HL-60 (cell line): Measurements from ENCODE around the gene DCTN2.
A peak's percentile ranks its signal among the peaks of the same experiment; 100 is the strongest.

Experiments
- DNase-seq, 2 experiments: peaks; one replicate each; pipeline ENCODE4 v3.0.0-alpha.2; 2010 to 2020; ENCODE audit warnings: low read depth in 1 of 2, low spot score in 1 of 2
- H3K27ac ChIP-seq: fragments of 250-450 bp; sonication (Bioruptor Pico); replicated peaks from 2 replicates; pipeline ENCODE4 v1.5.1; 2020; ENCODE audit warnings: mild to moderate bottlenecking, moderate library complexity
- H3K27me3 ChIP-seq: fragments of 250-450 bp; sonication (Bioruptor Pico); 2 replicates; pipeline ENCODE4 v1.5.1; 2021; ENCODE audit warnings: mild to moderate bottlenecking, moderate library complexity; ENCODE audit not compliant: insufficient read depth, poor library complexity, severe bottlenecking
- H3K4me3 ChIP-seq: replicated peaks from 2 replicates; pipeline ENCODE4 v1.5.1; 2011; ENCODE audit warnings: mild to moderate bottlenecking, control low read depth, low read length; ENCODE audit not compliant: insufficient read depth
- GABPA ChIP-seq: IDR thresholded peaks from 2 replicates; pipeline ENCODE4 v1.6.1; 2012; ENCODE audit warnings: low read depth
- POLR2AphosphoS5 ChIP-seq: IDR thresholded peaks from 2 replicates; pipeline ENCODE4 v1.6.1; 2012; ENCODE audit warnings: low read depth
- SPI1 ChIP-seq: IDR thresholded peaks from 2 replicates; pipeline ENCODE4 v1.6.1; 2012; ENCODE audit warnings: low read depth, mild to moderate bottlenecking, borderline replicate concordance
- TF ChIP-seq, protein P1 (sequence below): IDR thresholded peaks from 2 replicates; pipeline ENCODE4 v1.6.1; 2012; ENCODE audit warnings: low read depth; ENCODE audit not compliant: insufficient replicate concordance
- TF ChIP-seq, protein P2 (sequence below): IDR thresholded peaks from one replicate; pipeline ENCODE4 v1.5.1; 2011; ENCODE audit warnings: low read length, control low read depth, inconsistent platforms; ENCODE audit not compliant: insufficient read depth

Gene DCTN2

DNA sequence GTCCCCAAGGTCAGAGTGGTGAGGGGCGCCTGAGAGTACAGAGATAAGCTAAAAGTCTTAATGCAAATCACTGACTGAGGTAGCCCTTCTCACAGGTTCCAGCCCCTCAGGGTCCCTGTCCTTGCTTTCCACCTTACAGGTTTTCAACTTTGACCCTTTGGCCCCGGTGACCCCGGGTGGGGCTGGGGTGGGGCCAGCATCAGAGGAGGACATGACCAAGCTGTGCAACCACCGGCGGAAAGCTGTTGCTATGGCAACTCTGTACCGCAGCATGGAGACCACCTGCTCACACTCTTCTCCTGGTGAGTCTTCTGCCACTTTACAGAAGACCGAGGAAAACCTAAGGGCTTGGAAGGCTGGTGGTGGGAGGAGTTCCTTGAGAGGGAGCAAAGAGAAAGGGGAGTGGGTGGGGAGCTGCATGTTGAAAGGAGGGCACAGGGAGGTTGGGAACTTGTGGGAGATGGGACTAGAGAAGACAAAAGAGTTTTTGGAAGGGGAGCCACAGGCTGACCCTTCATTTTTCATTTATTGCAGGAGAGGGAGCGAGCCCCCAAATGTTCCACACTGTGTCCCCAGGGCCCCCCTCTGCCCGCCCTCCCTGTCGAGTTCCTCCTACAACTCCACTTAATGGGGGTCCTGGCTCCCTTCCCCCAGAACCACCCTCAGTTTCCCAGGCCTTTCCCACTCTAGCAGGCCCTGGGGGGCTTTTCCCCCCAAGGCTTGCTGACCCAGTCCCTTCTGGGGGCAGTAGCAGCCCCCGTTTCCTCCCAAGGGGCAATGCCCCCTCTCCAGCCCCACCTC lies 22.0 kb downstream of the DCTN2 start:
- no peak for TF ChIP-seq GABPA
- TF ChIP-seq SPI1, result no peak
- no peak for TF ChIP-seq POLR2AphosphoS5
- TF ChIP-seq, protein P1, sequence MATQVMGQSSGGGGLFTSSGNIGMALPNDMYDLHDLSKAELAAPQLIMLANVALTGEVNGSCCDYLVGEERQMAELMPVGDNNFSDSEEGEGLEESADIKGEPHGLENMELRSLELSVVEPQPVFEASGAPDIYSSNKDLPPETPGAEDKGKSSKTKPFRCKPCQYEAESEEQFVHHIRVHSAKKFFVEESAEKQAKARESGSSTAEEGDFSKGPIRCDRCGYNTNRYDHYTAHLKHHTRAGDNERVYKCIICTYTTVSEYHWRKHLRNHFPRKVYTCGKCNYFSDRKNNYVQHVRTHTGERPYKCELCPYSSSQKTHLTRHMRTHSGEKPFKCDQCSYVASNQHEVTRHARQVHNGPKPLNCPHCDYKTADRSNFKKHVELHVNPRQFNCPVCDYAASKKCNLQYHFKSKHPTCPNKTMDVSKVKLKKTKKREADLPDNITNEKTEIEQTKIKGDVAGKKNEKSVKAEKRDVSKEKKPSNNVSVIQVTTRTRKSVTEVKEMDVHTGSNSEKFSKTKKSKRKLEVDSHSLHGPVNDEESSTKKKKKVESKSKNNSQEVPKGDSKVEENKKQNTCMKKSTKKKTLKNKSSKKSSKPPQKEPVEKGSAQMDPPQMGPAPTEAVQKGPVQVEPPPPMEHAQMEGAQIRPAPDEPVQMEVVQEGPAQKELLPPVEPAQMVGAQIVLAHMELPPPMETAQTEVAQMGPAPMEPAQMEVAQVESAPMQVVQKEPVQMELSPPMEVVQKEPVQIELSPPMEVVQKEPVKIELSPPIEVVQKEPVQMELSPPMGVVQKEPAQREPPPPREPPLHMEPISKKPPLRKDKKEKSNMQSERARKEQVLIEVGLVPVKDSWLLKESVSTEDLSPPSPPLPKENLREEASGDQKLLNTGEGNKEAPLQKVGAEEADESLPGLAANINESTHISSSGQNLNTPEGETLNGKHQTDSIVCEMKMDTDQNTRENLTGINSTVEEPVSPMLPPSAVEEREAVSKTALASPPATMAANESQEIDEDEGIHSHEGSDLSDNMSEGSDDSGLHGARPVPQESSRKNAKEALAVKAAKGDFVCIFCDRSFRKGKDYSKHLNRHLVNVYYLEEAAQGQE, result no peak
- TF ChIP-seq, protein P2, sequence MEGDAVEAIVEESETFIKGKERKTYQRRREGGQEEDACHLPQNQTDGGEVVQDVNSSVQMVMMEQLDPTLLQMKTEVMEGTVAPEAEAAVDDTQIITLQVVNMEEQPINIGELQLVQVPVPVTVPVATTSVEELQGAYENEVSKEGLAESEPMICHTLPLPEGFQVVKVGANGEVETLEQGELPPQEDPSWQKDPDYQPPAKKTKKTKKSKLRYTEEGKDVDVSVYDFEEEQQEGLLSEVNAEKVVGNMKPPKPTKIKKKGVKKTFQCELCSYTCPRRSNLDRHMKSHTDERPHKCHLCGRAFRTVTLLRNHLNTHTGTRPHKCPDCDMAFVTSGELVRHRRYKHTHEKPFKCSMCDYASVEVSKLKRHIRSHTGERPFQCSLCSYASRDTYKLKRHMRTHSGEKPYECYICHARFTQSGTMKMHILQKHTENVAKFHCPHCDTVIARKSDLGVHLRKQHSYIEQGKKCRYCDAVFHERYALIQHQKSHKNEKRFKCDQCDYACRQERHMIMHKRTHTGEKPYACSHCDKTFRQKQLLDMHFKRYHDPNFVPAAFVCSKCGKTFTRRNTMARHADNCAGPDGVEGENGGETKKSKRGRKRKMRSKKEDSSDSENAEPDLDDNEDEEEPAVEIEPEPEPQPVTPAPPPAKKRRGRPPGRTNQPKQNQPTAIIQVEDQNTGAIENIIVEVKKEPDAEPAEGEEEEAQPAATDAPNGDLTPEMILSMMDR, result no peak
- peak overlapping the region; percentile 99 for H3K27ac ChIP-seq
- DNase-seq, result no peak
- no peak overlapping the region for H3K4me3 ChIP-seq
- H3K27me3 ChIP-seq, result no peaks in the 10 kb centered on the region

DNA sequence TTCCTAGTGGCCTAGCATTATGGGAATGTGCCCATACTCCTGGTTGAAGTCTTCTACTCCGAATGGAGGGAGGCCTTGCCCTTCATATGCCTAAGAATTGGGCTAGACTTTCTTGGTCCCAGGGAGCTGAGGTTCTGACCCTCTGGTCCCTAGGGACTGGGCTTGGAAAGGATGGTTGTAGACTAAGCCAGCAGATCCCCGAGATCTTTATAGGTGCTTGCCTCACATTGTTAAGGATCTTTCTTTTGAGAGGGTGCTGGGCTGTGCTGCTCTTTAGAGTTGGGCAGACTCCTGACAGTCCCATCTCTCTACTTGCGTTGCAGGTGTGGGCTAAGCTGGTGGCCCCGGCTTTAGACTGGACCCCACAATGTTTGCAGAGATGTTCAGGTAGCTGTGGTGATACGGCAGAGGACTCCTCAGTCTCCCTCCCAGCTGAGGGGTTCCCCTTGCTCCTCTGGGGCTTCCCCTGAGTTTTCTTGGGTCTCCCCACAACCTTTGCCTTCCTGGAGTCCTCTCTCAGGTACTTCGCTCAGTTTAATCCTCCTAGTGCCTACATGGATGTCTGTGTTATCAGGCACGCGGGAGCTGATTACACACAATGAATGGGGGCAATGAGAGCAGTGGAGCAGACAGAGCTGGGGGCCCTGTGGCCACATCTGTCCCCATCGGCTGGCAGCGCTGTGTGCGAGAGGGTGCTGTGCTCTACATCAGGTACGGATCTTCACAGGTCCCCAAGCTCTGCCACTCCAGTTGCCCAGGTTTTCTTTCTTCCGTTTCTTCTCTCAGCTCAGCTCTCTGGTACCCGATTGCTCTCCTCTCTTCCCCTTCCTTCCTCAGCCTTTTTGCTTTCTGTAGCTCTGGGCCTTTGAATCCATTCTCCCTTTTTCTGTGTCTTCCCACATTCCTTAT lies 23.0 kb downstream of the DCTN2 start:
- DNase-seq, result no peak
- H3K27ac ChIP-seq, result peak overlapping the region; percentile 99
- TF ChIP-seq, protein P1, result no peak
- TF ChIP-seq POLR2AphosphoS5 (no peak), GABPA (no peak), SPI1 (no peak)
- TF ChIP-seq, protein P2, result no peak
- no peaks in the 10 kb centered on the region for H3K27me3 ChIP-seq
- H3K4me3 ChIP-seq, result peak overlapping the region; percentile 86

DNA sequence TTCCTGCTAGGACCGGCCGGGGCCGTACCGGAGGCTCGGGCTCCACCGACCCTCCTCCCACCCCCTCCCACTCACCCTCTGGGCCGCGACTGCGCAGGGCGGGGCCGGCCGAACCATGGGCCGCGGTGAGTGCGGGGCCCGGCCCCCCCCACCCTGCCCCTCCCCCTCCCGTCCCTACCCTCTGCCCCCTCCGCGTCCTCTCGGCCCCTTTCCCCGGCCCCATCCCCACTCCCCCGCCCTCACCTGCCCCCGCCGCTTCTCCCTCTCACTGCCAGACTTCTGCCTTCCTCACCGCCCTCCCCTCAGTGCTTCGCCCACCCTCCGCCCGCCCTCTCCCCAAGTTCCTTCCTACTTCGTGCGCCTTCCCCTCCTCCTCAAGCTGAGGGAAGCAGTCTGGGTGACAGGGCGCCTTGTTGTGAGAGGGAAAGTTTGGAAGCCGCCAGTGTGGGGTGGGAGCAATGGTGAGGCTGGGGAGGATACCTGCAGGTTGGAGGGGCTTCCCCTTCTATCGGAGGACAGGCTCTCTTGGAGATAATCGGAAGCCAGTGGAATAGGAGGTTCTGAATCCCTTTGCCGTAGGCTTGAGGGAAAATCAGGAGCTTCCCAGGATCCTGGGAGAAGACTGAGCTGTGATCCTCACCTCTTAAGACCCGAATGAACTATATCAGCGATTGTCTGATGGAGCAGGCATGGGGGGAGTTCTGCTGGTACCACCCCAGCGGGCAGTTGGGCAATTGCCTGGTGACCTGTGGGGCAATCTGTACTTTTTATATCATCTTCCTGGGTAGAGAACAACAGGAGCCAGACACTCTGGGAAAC lies 23.9 kb downstream of the DCTN2 start:
- no peak for TF ChIP-seq GABPA
- peak; percentile 80; the same call in 1 of the 2 replicates for TF ChIP-seq POLR2AphosphoS5
- TF ChIP-seq SPI1, result peak; percentile 57; the same call in 1 of the 2 replicates
- no peaks in the 10 kb centered on the region for H3K27me3 ChIP-seq
- peak overlapping the region; percentile 86 for H3K4me3 ChIP-seq
- DNase-seq, result peak; percentile 84 to 93
- H3K27ac ChIP-seq, result peak overlapping the region; percentile 99
